Psoas muscle (tissue), 8 donors: ENCODE results near the gene MORN1. TPM values are rescaled to one million over a fixed set of nuclear protein-coding genes. Genes with fewer than 3 reads are reported as not detected.
A peak's percentile ranks its signal among the peaks of the same experiment; 100 is the strongest.

Experiments
- ATAC-seq, 4 donors: fragments of 200-7000 bp; cut with Tn5 transposase; one replicate each; pipeline ENCODE4 v1.9.1; 2020; ENCODE audit warnings: moderate library complexity in 3 of 4, mild to moderate bottlenecking in 2 of 4
- DNase-seq, 2 donors: peaks; one replicate each; pipeline ENCODE4 v3.0.0-alpha.2; 2020
- H3K27ac ChIP-seq: fragments of 200-600 bp; one replicate; pipeline ENCODE4 v1.8.0; 2022
- H3K27me3 ChIP-seq, 3 donors: fragments of 200-600 bp in 1 of 3; one replicate each; pipeline versions ENCODE4 v1.6.1 to v1.8.0; 2013 to 2022; ENCODE audit warnings: low read length in 2 of 3, mild to moderate bottlenecking in 2 of 3, moderate library complexity in 1 of 3; ENCODE audit not compliant: insufficient read depth in 3 of 3
- H3K36me3 ChIP-seq, 2 donors: fragments of 200-600 bp in 1 of 2; one replicate each; pipeline versions ENCODE4 v1.6.1 to v1.8.0; 2013 to 2022; ENCODE audit warnings: low read depth in 1 of 2, mild to moderate bottlenecking in 1 of 2, moderate library complexity in 1 of 2; ENCODE audit not compliant: insufficient read depth in 1 of 2
- H3K4me1 ChIP-seq: fragments of 200-600 bp; one replicate; pipeline ENCODE4 v1.8.0; 2022
- H3K4me3 ChIP-seq: fragments of 200-600 bp; one replicate; pipeline ENCODE4 v1.8.0; 2022; ENCODE audit warnings: mild to moderate bottlenecking
- H3K9me3 ChIP-seq: fragments of 200-600 bp; one replicate; pipeline ENCODE4 v1.8.0; 2022
- CTCF ChIP-seq: fragments of 200-600 bp; IDR thresholded peaks from one replicate; pipeline ENCODE4 v1.8.0; 2022; ENCODE audit warnings: antibody characterized with exemption
- WGBS, 3 donors: extraction: QIAGEN DNeasy Blood & Tissue Kit; methylation state at CpG; one replicate each; pipeline versions ENCODE4 v1.1.6 to v1.1.7; 2013; 5-methylcytosine and 5-hydroxymethylcytosine counted together
- intact Hi-C, 2 donors: fragments of 100-400 bp; cut with DNase I; formaldehyde crosslinking; loops; one replicate each; pipeline versions ENCODE4 v1.11.0 to v1.14.2; 2022
- polyA plus RNA-seq, 3 donors: library from polyadenylated mRNA; stranded (reverse); fragments of 200-250 nt; gene quantifications; one replicate each; pipeline ENCODE4 v1.2.3, GENCODE V29; 2013
- total RNA-seq, 4 donors: library from RNA; stranded (reverse); fragmentation: NEBNext Ultra II Directional in 2 of 4; extraction: Animal tissue kit (Norgen Biotek cat#: 25700) in 2 of 4; gene quantifications; one replicate each; pipeline versions ENCODE4 v1.2.1 to v1.2.4, GENCODE V29; 2021 to 2023
- donor health status: healthy with polysubstance abuse.
- donor health status: DM: no; HTN: no; CAD: no; lungs with moderate emphysema.
- donor health status: Bipolar disorder and iron deficiency.
- donor health status: healthy.
- donor health status: DM: yes; HTN: yes; CAD: no.
- donor health status: DM: no; HTN: no; CAD: no.
- donor health status: DM: no; HTN: no; CAD: no.
- donor health status: DM: yes; HTN: yes; CAD: no.

MORN1 gene
- total and polyA plus RNA-seq, 7 donors: 1.2 to 7.3 (median 4.2) TPM

GRCh38 chr1:2300851-2301606 lies 90.3 kb downstream of the MORN1 start:
- no peak for TF ChIP-seq CTCF
- ATAC-seq: peak; percentile 29 to 58 (median 38)
- Histone ChIP-seq H3K4me3 (peak overlapping the region; percentile 53), H3K27ac (peak overlapping the region; percentile 63), H3K36me3 (peaks cover 3 to 28% of the 10 kb centered on the region in 2 donors), H3K4me1 (peaks cover 30% of the 10 kb centered on the region), H3K9me3 (no peaks in the 10 kb centered on the region), H3K27me3 (no peaks in the 10 kb centered on the region)
- WGBS, 3 donors: 47 to 56% (median 48%) methylated on average over 37 of the region's 37 CpGs
- peak; percentile 85 to 89 for DNase-seq
- intact Hi-C loops: loop anchor here in 1 of 2 donors (10.0 kb wide), 1 partner anchor 66 kb away; no protein-coding TSS in a partner anchor

DNA sequence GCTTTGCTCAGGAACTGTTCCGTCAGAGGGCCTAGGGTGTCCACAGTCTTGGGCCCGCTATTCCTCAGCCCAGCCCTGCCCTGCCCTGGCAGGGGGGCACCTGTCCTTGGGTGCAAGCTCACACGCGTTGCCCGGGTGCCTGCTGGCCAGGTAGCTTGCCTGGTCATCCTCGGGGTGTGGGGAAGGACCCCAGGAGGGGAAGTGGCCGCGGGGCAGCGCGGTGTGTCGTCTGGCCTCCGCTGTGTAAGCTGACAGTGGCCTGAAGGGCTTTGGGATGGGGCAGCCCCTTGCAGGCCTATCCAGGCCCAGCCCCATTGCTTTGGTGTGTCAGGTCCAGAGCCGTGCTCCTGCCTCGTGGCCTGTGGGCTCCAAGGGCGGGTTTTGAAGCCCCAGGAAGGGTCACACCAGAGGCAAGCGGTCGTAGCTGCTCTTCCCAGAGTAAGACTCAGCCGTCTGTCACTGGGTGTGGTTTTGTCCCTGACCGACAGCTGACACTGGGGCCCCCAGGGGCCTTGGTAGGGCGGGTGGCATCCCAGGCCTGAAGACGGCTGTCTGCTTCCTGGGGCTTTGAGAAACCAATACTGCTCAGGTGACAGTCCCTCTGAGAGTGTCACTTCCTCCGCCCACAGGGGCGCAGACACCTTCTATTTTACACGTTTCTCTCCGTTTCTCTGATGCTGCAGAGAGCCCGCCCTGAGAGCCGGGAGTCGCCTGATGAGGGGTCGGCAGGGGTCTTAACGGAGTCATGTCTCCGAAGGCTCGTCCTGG lies 91.2 kb downstream of the MORN1 start:
- H3K4me1 ChIP-seq: peaks cover 30% of the 10 kb centered on the region
- intact Hi-C loops: loop anchor here in 1 of 2 donors (10.0 kb wide), 1 partner anchor 65 kb away; no protein-coding TSS in a partner anchor
- H3K27ac ChIP-seq: peak overlapping the region; percentile 63
- WGBS, 3 donors: 66 to 75% (median 70%) methylated on average over 32 of the region's 32 CpGs
- H3K27me3 ChIP-seq: no peaks in the 10 kb centered on the region
- DNase-seq (no peak), ATAC-seq (peak; percentile 12 to 25 (median 20))
- H3K9me3 ChIP-seq: no peaks in the 10 kb centered on the region
- no peak for TF ChIP-seq CTCF
- H3K36me3 ChIP-seq: peaks cover 3 to 21% of the 10 kb centered on the region in 2 donors
- H3K4me3 ChIP-seq: peak overlapping the region; percentile 53

DNA sequence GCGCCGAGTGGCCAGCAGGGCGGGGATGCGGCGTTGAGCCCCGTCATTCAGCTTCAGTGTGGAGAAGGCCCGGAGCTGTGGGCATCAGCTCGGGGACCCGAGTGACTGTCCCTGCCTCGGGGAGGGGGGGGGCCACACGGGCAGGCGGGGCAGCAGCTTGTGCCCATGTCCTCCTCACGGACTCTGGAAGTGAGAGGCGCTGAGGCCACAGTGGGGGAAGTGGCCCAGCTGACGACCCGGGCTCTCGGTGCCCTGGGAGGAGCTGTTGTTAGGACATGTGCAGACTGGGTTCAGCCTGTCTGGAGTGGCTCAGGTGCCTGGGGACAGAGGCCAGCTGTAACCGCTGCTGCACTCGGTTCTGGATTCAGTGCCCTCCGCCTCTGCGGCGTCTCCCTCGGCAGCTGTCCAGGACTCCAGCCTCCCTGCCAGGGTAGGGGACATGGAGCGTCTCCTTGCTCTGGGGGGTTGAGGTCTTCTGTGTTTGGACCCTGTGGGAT lies 92.2 kb downstream of the MORN1 start:
- Histone ChIP-seq H3K27me3 (no peaks in the 10 kb centered on the region), H3K4me1 (peaks cover 35% of the 10 kb centered on the region), H3K9me3 (no peaks in the 10 kb centered on the region), H3K4me3 (peak overlapping the region; percentile 4), H3K36me3 (peaks cover 0 to 10% of the 10 kb centered on the region in 2 donors), H3K27ac (peak overlapping the region; percentile 23)
- intact Hi-C loops: no loop called here
- ATAC-seq: peak; percentile 35 to 61 (median 41)
- DNase-seq: no peak
- TF ChIP-seq CTCF: no peak
- WGBS, 3 donors: 41 to 60% (median 43%) methylated on average over 23 to 24 of the region's 24 CpGs

DNA sequence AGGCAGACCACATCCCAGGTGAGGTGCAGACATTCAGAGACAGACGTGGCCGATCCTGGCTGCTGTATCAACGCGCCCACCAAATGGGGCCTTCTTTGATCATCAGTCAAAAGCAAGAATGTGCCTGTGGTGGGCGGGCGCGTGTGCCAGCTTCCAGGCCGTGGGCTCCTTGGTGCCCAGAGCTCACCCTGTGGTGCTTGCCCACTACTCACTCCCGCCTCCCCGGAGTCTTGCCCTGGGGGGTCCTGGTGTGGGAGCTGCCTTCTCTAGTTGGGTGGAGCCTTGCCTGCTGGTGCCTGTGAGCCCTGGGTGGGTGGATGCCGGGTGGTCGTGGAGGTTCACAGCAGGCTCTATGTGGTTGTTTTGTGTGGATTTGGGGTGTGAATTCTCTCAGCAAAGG lies 92.7 kb downstream of the MORN1 start:
- no peaks in the 10 kb centered on the region for H3K27me3 ChIP-seq
- no peak for DNase-seq
- peaks cover 0 to 6% of the 10 kb centered on the region in 2 donors for H3K36me3 ChIP-seq
- 82 to 85% (median 85%) methylated on average over 12 of the region's 12 CpGs for WGBS, 3 donors
- no peaks in the 10 kb centered on the region for H3K9me3 ChIP-seq
- peak overlapping the region; percentile 23 for H3K27ac ChIP-seq
- intact Hi-C loops: no loop called here
- no peak for ATAC-seq
- peaks cover 39% of the 10 kb centered on the region for H3K4me1 ChIP-seq
- H3K4me3 ChIP-seq: peak overlapping the region; percentile 4
- TF ChIP-seq CTCF: no peak
